ENCODE data around the gene SLK. TPM values are rescaled to one million over a fixed set of nuclear protein-coding genes. Genes with fewer than 3 reads are reported as not detected.

The SLK gene
- total and polyA plus RNA-seq, 10 donors, result 5.6 to 47.4 (median 32.8) TPM

DNA sequence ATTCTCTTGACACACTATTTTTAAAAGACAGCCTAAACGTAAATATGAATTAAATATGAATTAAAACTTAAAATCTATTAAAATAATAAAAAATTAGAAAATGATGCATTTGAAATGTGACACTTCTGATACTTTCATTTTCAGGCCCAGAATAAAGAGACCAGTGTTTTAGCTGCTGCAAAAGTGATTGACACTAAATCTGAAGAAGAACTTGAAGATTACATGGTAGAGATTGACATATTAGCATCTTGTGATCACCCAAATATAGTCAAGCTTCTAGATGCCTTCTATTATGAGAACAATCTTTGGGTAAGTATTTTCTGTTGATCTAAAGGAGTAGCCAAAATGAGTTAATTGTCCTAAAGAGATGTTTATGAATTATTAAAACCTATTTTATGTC, 23.6 kb downstream of the SLK start:
- no peaks in the 10 kb centered on the region for H3K27me3 ChIP-seq (replicated peaks in 1 of 7)
- TF ChIP-seq POLR2A (IDR thresholded peaks at IDR 0.05), result no peak
- TF ChIP-seq, protein P1, sequence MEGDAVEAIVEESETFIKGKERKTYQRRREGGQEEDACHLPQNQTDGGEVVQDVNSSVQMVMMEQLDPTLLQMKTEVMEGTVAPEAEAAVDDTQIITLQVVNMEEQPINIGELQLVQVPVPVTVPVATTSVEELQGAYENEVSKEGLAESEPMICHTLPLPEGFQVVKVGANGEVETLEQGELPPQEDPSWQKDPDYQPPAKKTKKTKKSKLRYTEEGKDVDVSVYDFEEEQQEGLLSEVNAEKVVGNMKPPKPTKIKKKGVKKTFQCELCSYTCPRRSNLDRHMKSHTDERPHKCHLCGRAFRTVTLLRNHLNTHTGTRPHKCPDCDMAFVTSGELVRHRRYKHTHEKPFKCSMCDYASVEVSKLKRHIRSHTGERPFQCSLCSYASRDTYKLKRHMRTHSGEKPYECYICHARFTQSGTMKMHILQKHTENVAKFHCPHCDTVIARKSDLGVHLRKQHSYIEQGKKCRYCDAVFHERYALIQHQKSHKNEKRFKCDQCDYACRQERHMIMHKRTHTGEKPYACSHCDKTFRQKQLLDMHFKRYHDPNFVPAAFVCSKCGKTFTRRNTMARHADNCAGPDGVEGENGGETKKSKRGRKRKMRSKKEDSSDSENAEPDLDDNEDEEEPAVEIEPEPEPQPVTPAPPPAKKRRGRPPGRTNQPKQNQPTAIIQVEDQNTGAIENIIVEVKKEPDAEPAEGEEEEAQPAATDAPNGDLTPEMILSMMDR (IDR thresholded peaks at IDR 0.05 in 8 of 11, conservative IDR thresholded peaks at IDR 0.05 in 3 of 11), result no peak
- no peak for TF ChIP-seq POLR2AphosphoS5 (IDR thresholded peaks at IDR 0.05)
- 78 to 90% (median 83%) methylated on average over 1 of the region's 1 CpG for WGBS, 5 donors
- H3K4me1 ChIP-seq, result peaks cover 0 to 53% (median 28%) of the 10 kb centered on the region in 6 donors
- peaks cover 0 to 43% (median 11%) of the 10 kb centered on the region in 6 donors for H3K36me3 ChIP-seq
- H3K9me3 ChIP-seq, result no peaks in the 10 kb centered on the region
- no peak overlapping the region for H3K27ac ChIP-seq
- H3K4me3 ChIP-seq, result no peak overlapping the region
- intact Hi-C loops (cut with DNase I; ENCODE audit: low total_unique reads), result no loop called here
- DNase-seq, result no peak

DNA sequence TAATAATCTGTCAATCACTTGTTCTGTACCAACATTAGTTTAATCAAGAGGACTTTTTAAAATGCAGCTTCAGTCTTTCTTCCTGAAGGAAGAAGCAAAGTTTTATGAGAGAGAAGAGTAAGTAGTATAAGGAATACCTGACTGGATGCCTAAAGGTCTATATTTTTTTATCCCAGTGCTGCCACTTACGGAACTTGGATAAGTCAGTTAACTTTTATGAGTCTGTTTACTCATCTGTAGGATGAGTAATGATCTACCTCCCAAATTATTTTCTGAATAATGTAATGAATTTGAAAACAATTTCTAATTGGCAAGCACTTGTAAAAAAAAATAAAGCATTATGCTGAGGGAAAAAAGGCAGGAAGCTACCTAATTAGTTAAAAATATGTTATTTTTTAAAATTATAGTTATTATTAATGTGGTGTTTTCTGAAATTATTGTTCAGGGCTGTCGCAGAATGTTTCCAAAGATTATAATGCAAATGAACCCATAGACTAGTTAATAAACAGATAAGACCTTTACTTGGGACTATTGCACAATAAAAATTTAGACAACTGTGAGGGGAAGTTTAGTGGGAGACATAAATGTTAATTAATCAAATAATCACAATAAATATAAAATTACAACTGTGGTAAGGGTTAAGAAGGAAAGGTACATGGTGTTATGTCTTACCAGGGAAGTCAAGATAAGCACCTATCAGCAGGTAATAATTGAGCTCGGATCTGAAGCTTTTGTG, 24.6 kb downstream of the SLK start:
- no peaks in the 10 kb centered on the region for H3K27me3 ChIP-seq (replicated peaks in 1 of 7)
- intact Hi-C loops (cut with DNase I; ENCODE audit: low total_unique reads), result no loop called here
- peaks cover 0 to 52% (median 14%) of the 10 kb centered on the region in 6 donors for H3K36me3 ChIP-seq
- 72 to 82% (median 76%) methylated on average over 3 of the region's 3 CpGs for WGBS, 5 donors
- H3K4me1 ChIP-seq, result peaks cover 0 to 43% (median 23%) of the 10 kb centered on the region in 6 donors
- TF ChIP-seq POLR2A (IDR thresholded peaks at IDR 0.05) (no peak), POLR2AphosphoS5 (IDR thresholded peaks at IDR 0.05) (no peak)
- TF ChIP-seq, protein P1 (IDR thresholded peaks at IDR 0.05 in 8 of 11, conservative IDR thresholded peaks at IDR 0.05 in 3 of 11), result no peak
- H3K4me3 ChIP-seq, result no peak overlapping the region
- H3K27ac ChIP-seq, result no peak overlapping the region
- no peak for DNase-seq
- H3K9me3 ChIP-seq, result no peaks in the 10 kb centered on the region

DNA sequence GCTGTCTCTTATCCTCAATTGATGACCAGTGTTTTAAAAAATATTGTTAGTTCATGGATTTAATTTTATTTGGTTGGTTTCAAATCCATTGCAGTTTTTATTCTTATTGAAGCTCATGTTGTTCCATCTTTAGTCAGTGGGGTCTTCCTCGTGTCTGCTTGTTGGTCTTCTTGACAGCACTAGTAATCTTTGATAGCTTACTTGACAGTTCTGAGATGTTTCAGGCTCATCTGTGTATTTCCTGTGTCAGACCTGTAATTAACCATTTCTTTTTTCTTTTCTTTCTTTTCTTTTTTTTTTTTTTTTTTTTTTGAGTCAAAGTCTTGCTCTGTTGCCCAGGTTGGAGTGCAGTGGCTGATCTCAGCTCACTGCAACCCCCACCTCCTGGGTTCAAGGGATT, 28.2 kb downstream of the SLK start:
- peaks cover 0 to 86% (median 35%) of the 10 kb centered on the region in 6 donors for H3K36me3 ChIP-seq
- DNase-seq, result no peak
- H3K4me1 ChIP-seq, result peaks cover 0 to 9% (median 1%) of the 10 kb centered on the region in 6 donors
- no peaks in the 10 kb centered on the region for H3K27me3 ChIP-seq (replicated peaks in 1 of 7)
- no peak for TF ChIP-seq POLR2AphosphoS5 (IDR thresholded peaks at IDR 0.05)
- TF ChIP-seq POLR2A (IDR thresholded peaks at IDR 0.05), result no peak
- TF ChIP-seq, protein P1 (IDR thresholded peaks at IDR 0.05 in 8 of 11, conservative IDR thresholded peaks at IDR 0.05 in 3 of 11), result no peak
- H3K9me3 ChIP-seq, result no peaks in the 10 kb centered on the region
- H3K4me3 ChIP-seq, result no peak overlapping the region
- 73 to 86% (median 76%) methylated on average over 1 of the region's 1 CpG for WGBS, 5 donors
- intact Hi-C loops (cut with DNase I; ENCODE audit: low total_unique reads), result no loop called here
- no peak overlapping the region for H3K27ac ChIP-seq

DNA sequence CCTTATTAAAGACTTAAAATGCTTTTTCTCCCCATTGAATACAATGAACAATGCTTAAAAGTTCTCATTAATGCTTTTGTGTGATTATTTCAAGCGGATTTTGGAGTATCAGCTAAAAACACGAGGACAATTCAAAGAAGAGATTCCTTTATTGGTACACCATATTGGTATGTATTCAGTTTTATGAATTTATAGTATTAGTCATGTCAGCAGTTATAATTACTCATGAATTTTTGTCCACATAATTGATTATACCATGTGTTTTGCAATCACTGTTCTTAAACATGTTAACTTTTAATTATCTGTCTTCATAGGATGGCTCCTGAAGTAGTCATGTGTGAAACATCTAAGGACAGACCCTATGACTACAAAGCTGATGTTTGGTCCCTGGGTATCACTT, 31.9 kb downstream of the SLK start:
- no peaks in the 10 kb centered on the region for H3K27me3 ChIP-seq (replicated peaks in 1 of 7)
- H3K36me3 ChIP-seq, result peaks cover 0 to 95% (median 50%) of the 10 kb centered on the region in 6 donors
- H3K9me3 ChIP-seq, result no peaks in the 10 kb centered on the region
- WGBS, 5 donors, result 94 to 98% (median 97%) methylated on average over 2 of the region's 2 CpGs
- intact Hi-C loops (cut with DNase I; ENCODE audit: low total_unique reads), result no loop called here
- TF ChIP-seq POLR2A (IDR thresholded peaks at IDR 0.05) (no peak), POLR2AphosphoS5 (IDR thresholded peaks at IDR 0.05) (no peak)
- TF ChIP-seq, protein P1 (IDR thresholded peaks at IDR 0.05 in 8 of 11, conservative IDR thresholded peaks at IDR 0.05 in 3 of 11), result no peak
- peaks cover 0 to 4% (median 0%) of the 10 kb centered on the region in 6 donors for H3K4me1 ChIP-seq
- DNase-seq, result no peak
- H3K27ac ChIP-seq, result no peak overlapping the region
- H3K4me3 ChIP-seq, result no peak overlapping the region
